Activated naive CD8-positive, alpha-beta T cell treated with anti-CD3 and anti-CD28 coated beads, Interleukin-2, amount 50 U/mL, for 24 hours (primary cell): Measurements from ENCODE around the gene CTCF.

ENCODE experiments used
- ATAC-seq: fragments of 150-1000 bp; cut with Tn5 transposase; one replicate; pipeline ENCODE4 v1.10.0; 2021
- DNase-seq: peaks from one replicate; pipeline ENCODE4 v3.0.0; 2021
- H3K27ac Mint-ChIP-seq: one replicate; pipeline ENCODE4 v1.8.0; 2021; ENCODE audit warnings: mild to moderate bottlenecking, mixed read lengths
- H3K27me3 Mint-ChIP-seq: one replicate; pipeline ENCODE4 v1.8.0; 2021; ENCODE audit warnings: mixed read lengths
- H3K36me3 Mint-ChIP-seq: one replicate; pipeline ENCODE4 v1.8.0; 2021; ENCODE audit warnings: low read depth, mixed read lengths
- H3K4me1 Mint-ChIP-seq: one replicate; pipeline ENCODE4 v1.8.0; 2021; ENCODE audit warnings: mixed read lengths
- H3K4me3 Mint-ChIP-seq: one replicate; pipeline ENCODE4 v1.8.0; 2021; ENCODE audit warnings: mild to moderate bottlenecking, moderate library complexity, mixed read lengths
- H3K9me3 Mint-ChIP-seq: one replicate; pipeline ENCODE4 v1.8.0; 2021; ENCODE audit warnings: mixed read lengths

Gene CTCF

GRCh38 chr16:67580202-67580601 is 17.9 kb downstream of the CTCF start:
- no peak overlapping the region for H3K4me3 Mint-ChIP-seq
- H3K27me3 Mint-ChIP-seq, result no peaks in the 10 kb centered on the region
- no peaks in the 10 kb centered on the region for H3K9me3 Mint-ChIP-seq
- H3K27ac Mint-ChIP-seq, result no peak overlapping the region
- ATAC-seq, result no peak
- peaks cover 19% of the 10 kb centered on the region for H3K4me1 Mint-ChIP-seq
- DNase-seq, result no peak
- H3K36me3 Mint-ChIP-seq, result peaks cover 21% of the 10 kb centered on the region

GRCh38 chr16:67593288-67593687 is 31.0 kb downstream of the CTCF start:
- Mint-ChIP-seq H3K27ac (no peak overlapping the region), H3K9me3 (no peaks in the 10 kb centered on the region), H3K4me3 (no peak overlapping the region), H3K27me3 (no peaks in the 10 kb centered on the region), H3K4me1 (peaks cover 18% of the 10 kb centered on the region), H3K36me3 (peaks cover 13% of the 10 kb centered on the region)
- DNase-seq (no peak), ATAC-seq (no peak)

DNA sequence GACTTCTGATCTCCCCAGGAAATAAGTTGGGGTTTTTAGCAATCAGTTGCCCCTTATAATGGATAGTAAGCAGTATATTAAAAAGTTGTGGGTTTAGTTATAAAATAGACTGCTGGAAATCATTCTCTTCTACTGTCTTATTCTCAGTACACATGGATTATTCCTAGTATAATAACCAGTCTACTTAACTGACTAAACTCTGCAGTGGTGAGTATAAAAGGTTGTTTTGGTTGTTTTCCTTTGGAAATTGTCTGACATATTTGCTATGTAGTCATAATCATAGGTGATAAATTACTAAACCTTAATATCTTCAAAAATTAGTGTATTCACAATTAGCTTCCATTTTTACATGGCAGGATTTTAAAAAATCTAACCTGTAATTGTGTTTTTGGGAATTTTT is 31.4 kb downstream of the CTCF start:
- H3K27me3 Mint-ChIP-seq, result no peaks in the 10 kb centered on the region
- H3K4me3 Mint-ChIP-seq, result no peak overlapping the region
- ATAC-seq (no peak), DNase-seq (no peak)
- H3K9me3 Mint-ChIP-seq, result no peaks in the 10 kb centered on the region
- H3K36me3 Mint-ChIP-seq, result peaks cover 12% of the 10 kb centered on the region
- no peak overlapping the region for H3K27ac Mint-ChIP-seq
- H3K4me1 Mint-ChIP-seq, result peaks cover 18% of the 10 kb centered on the region

DNA sequence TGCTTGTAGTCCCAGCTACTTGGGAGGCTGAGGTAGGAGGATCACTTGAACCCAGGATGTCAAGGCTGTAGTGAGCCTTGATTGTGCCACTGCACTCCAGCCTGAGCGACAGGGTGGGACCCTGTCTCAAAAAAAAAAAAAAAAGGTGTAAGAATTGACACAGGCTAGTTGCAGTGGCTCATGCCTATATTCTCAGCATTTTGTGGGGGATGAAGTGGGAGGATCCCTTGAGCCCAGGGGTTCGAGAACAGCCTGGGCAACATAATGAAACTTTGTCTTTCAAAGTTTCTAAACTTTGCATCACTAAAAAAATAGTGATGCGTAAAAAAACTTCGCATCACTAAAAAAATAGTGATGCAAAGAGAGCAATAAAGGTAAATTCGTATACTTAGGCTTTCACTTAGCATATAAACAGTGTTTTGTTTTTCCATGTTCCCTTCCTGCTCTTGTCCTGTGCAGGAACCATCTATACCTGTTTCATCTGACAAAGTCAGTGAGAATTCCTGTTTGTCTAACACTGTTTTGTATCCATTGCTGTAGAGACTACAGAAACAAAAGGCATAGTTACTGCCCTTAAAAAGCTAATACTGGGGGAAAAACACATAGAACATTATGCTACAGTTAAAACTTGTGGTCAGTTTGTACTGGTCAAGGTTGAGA is 32.1 kb downstream of the CTCF start:
- ATAC-seq, result no peak
- Mint-ChIP-seq H3K27me3 (no peaks in the 10 kb centered on the region), H3K4me1 (peaks cover 18% of the 10 kb centered on the region), H3K4me3 (no peak overlapping the region), H3K36me3 (peaks cover 10% of the 10 kb centered on the region), H3K27ac (peak overlapping the region; percentile 44), H3K9me3 (no peaks in the 10 kb centered on the region)
- no peak for DNase-seq

DNA sequence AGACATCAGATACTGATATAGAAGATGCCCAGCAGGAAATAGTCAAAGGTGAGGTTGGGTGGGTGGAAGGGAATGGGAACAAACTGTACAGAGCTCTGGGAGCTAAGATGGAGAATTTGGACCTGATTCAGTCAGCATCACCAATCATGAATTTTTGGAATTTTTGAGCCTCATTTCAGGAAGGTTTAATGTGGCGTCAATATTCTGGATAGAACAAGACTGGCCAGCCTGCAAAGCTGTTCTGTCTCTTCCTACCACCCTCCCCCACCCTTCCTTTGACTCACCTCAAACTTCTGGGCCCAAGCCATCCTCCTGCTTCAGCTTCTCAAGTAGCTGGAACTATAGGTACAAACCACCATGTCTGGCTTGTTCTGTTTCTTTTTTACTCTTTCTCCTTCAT is 32.6 kb downstream of the CTCF start:
- no peak overlapping the region for H3K4me3 Mint-ChIP-seq
- peaks cover 9% of the 10 kb centered on the region for H3K36me3 Mint-ChIP-seq
- ATAC-seq, result no peak
- no peak for DNase-seq
- H3K4me1 Mint-ChIP-seq, result peaks cover 18% of the 10 kb centered on the region
- H3K27me3 Mint-ChIP-seq, result no peaks in the 10 kb centered on the region
- no peaks in the 10 kb centered on the region for H3K9me3 Mint-ChIP-seq
- no peak overlapping the region for H3K27ac Mint-ChIP-seq

GRCh38 chr16:67598527-67598926 is 36.2 kb downstream of the CTCF start:
- no peak overlapping the region for H3K4me3 Mint-ChIP-seq
- H3K4me1 Mint-ChIP-seq, result peaks cover 18% of the 10 kb centered on the region
- H3K27me3 Mint-ChIP-seq, result no peaks in the 10 kb centered on the region
- peaks cover 7% of the 10 kb centered on the region for H3K36me3 Mint-ChIP-seq
- DNase-seq, result no peak
- peak overlapping the region; percentile 16 for H3K27ac Mint-ChIP-seq
- no peak for ATAC-seq
- H3K9me3 Mint-ChIP-seq, result no peaks in the 10 kb centered on the region

DNA sequence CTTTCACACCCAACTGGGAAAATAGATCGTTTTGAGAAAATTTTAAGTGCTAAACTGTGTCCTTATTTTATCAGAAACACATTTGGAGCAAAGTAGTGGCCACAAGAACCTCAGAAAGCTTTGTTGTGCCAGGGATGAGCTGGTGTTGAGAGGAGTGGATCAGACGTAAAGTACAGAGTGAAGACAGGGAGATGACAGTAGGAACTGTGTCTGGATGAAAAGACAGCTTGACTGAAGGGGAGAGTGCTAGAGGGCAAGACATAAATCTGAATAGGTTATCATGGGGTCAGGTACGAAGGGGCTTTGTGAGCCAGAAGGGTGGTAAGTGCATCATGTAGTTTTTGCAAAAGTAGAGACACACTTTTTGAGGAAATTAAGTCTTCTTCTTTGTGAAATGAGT is 43.3 kb downstream of the CTCF start:
- ATAC-seq, result no peak
- no peaks in the 10 kb centered on the region for H3K9me3 Mint-ChIP-seq
- no peaks in the 10 kb centered on the region for H3K27me3 Mint-ChIP-seq
- peak overlapping the region; percentile 1 for H3K27ac Mint-ChIP-seq
- H3K36me3 Mint-ChIP-seq, result peaks cover under 1% of the 10 kb centered on the region
- H3K4me1 Mint-ChIP-seq, result peaks cover 15% of the 10 kb centered on the region
- H3K4me3 Mint-ChIP-seq, result no peak overlapping the region
- DNase-seq, result no peak

DNA sequence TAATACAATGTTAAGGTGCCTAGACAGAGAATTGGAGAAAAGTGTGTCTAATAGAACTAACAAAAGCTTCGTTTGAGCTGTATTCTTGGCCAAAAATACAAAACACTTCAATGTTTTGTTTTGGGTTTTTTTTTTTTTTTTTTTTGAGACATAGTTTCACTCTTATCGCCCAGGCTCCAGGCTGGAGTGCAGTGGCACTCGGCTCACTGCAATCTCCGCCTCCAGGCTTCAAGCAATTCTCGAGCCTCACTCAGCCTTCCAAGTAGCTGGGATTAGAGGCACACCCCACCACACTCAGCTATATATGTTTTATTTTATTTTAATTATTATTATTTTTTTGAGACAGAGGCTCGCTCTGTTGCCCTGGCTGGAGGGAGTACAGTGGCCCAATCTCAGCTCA is 44.3 kb downstream of the CTCF start:
- no peak overlapping the region for H3K27ac Mint-ChIP-seq

DNA sequence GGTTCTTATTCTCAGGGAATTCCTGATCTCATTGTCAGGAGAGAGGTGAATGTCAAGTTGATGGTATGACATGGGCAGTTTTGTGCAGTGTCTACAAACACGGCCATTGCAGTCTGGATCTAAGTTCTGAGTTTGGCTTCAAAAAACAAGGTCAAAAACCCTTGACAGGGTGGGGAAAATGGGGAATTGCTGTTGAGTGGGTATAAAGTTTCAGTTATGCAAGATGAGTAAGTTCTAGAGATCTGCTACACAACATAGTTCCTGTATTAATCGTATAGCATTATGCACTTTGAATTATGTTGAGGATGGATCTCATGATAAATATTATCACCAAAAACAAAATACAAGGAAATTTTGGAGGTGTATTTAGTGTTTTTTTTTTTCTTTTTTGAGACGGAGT is 46.0 kb downstream of the CTCF start:
- Mint-ChIP-seq H3K4me1 (peaks cover 10% of the 10 kb centered on the region), H3K27ac (no peak overlapping the region), H3K27me3 (no peaks in the 10 kb centered on the region), H3K36me3 (peaks cover 18% of the 10 kb centered on the region), H3K4me3 (no peak overlapping the region), H3K9me3 (no peaks in the 10 kb centered on the region)
- peak; percentile 36 for ATAC-seq
- DNase-seq, result no peak

More for the DNA sequence above, 44.3 kb downstream of the CTCF start:
- ATAC-seq (no peak), DNase-seq (no peak)
- Mint-ChIP-seq H3K4me3 (no peak overlapping the region), H3K9me3 (no peaks in the 10 kb centered on the region), H3K4me1 (peaks cover 10% of the 10 kb centered on the region), H3K36me3 (peaks cover 9% of the 10 kb centered on the region), H3K27me3 (no peaks in the 10 kb centered on the region)

DNA sequence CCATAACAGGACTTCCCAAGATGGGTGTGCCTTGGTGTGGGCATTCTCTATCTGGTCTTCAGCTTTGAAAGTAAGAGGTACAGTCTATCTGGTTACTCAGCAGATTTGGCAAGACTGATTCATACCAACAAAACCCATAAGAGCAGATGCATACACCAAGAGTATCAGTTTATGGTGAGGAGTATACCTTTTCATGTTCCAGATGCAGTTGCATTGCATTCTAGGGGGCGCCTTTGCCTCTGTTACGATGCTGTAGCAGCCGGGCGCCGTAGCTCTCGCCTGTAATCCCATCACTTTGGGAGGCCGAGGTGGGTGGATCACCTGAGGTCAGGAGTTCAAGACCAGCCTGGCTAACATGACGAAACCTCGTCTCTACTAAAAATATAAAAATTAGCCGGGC is 51.5 kb downstream of the CTCF start:
- H3K4me1 Mint-ChIP-seq, result peaks cover 3% of the 10 kb centered on the region
- no peak overlapping the region for H3K4me3 Mint-ChIP-seq
- no peak for ATAC-seq
- no peaks in the 10 kb centered on the region for H3K9me3 Mint-ChIP-seq
- H3K27me3 Mint-ChIP-seq, result no peaks in the 10 kb centered on the region
- peak; percentile 14 for DNase-seq
- H3K27ac Mint-ChIP-seq, result no peak overlapping the region
- H3K36me3 Mint-ChIP-seq, result peaks cover 43% of the 10 kb centered on the region

DNA sequence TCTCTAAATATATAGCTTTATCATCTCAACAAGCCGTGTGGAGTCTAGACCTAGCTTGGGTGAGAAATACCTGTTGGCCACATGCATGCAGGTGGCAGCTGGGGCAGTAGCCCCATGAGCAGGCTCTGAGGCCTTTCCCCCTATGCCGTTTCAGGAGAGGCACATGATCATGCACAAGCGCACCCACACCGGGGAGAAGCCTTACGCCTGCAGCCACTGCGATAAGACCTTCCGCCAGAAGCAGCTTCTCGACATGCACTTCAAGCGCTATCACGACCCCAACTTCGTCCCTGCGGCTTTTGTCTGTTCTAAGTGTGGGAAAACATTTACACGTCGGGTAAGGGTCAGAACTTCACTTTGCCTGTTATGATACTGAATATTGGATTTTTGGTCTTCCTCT is 65.9 kb downstream of the CTCF start:
- no peak for ATAC-seq

DNA sequence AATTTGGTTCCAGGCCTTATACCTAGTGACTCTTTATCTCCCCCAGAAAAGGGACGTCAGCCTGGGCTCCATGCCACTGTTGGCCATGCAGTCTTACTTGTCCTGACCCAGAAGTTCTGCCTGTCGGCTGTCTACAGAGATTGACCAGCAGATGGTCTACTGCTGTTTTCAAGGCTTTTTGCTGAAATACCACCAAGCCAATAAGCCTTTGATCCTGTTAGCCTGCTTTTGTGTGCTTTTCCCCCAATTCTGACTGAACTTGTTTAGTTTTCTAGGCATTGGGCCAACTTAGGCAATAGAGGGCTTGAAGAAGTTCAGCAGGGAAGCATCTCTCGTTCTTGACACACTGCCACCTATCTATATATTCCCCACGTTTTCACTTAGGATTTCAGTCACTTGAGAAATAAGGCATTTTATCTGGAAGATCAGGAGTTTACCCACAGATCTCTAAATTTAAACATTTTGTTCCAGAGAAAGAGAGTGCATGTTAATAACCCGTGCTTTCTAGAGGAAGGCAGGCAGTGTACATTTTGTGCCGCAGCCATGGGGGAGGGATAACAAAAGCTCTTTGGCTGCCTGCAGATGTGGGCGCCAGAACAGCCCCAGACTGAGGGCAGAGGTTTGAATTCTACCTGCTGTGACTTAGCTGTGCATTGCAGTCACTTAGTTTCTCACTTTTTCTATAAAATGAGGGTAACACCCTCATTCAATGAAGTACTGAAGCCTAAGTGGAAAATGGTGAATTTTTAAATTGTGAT is 70.3 kb downstream of the CTCF start:
- peaks cover 40% of the 10 kb centered on the region for H3K36me3 Mint-ChIP-seq
- no peak for DNase-seq
- H3K4me1 Mint-ChIP-seq, result no peaks in the 10 kb centered on the region
- H3K27me3 Mint-ChIP-seq, result no peaks in the 10 kb centered on the region
- H3K9me3 Mint-ChIP-seq, result no peaks in the 10 kb centered on the region
- no peak for ATAC-seq
- no peak overlapping the region for H3K4me3 Mint-ChIP-seq
- peak overlapping the region; percentile 64 for H3K27ac Mint-ChIP-seq

More for the DNA sequence above, 65.9 kb downstream of the CTCF start:
- no peaks in the 10 kb centered on the region for H3K27me3 Mint-ChIP-seq
- peaks cover 41% of the 10 kb centered on the region for H3K36me3 Mint-ChIP-seq
- H3K4me1 Mint-ChIP-seq, result no peaks in the 10 kb centered on the region
- H3K9me3 Mint-ChIP-seq, result no peaks in the 10 kb centered on the region
- H3K4me3 Mint-ChIP-seq, result no peak overlapping the region
- no peak overlapping the region for H3K27ac Mint-ChIP-seq
- DNase-seq, result no peak

DNA sequence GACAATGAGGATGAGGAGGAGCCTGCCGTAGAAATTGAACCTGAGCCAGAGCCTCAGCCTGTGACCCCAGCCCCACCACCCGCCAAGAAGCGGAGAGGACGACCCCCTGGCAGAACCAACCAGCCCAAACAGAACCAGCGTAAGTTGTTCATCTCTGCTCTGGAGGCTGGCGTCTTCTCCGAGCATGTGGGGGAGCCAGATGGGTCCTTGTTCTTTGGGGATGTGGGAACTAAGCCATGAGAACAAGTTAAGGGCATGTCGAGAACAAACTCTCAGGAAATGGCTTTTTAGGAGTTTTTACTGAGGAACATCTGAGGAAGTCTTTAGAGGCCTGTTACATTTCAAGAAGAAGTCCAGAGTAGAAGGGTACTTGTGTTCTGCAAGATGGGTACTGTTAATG is 74.4 kb downstream of the CTCF start:
- Mint-ChIP-seq H3K27me3 (no peaks in the 10 kb centered on the region), H3K9me3 (no peaks in the 10 kb centered on the region), H3K4me3 (no peak overlapping the region), H3K27ac (no peak overlapping the region), H3K4me1 (no peaks in the 10 kb centered on the region), H3K36me3 (peaks cover 27% of the 10 kb centered on the region)
- no peak for ATAC-seq
- DNase-seq, result no peak

GRCh38 chr16:67637625-67638024 is 75.3 kb downstream of the CTCF start:
- Mint-ChIP-seq H3K36me3 (peaks cover 22% of the 10 kb centered on the region), H3K27me3 (no peaks in the 10 kb centered on the region), H3K4me1 (no peaks in the 10 kb centered on the region), H3K9me3 (no peaks in the 10 kb centered on the region), H3K4me3 (no peak overlapping the region), H3K27ac (no peak overlapping the region)
- ATAC-seq (no peak), DNase-seq (no peak)
